NCI-H510A treated with DMSO at 0.1 percent for 48 hours (cell line): ENCODE measurements around the gene SHOC2.

Source experiments
- DNase-seq: peaks from one replicate; lab custom pipeline; 2025; lab: John Stamatoyannopoulos, UW

Gene SHOC2

GRCh38 chr10:110985497-110986275, 66.3 kb downstream of the SHOC2 start:
- no peak for DNase-seq

GRCh38 chr10:110989016-110989415, 69.6 kb downstream of the SHOC2 start:
- DNase-seq: no peak

- DNase-seq: no peak
Measured at GRCh38 chr10:110992006-110992800, 72.8 kb downstream of the SHOC2 start.

- no peak for DNase-seq
Measured at GRCh38 chr10:110993024-110993693, 73.8 kb downstream of the SHOC2 start.

GRCh38 chr10:110994406-110995086, 75.1 kb downstream of the SHOC2 start:
- DNase-seq: no peak

- no peak for DNase-seq
Measured at GRCh38 chr10:110995301-110995700, 75.9 kb downstream of the SHOC2 start.

GRCh38 chr10:110996256-110996655, 76.9 kb downstream of the SHOC2 start:
- DNase-seq: no peak

- no peak for DNase-seq
Measured at GRCh38 chr10:111004016-111004415, 84.6 kb downstream of the SHOC2 start.

GRCh38 chr10:111007486-111007885, 88.1 kb downstream of the SHOC2 start:
- no peak for DNase-seq

GRCh38 chr10:111015181-111015580, 95.8 kb downstream of the SHOC2 start:
- no peak for DNase-seq

- no peak for DNase-seq
Measured at GRCh38 chr10:111017098-111017497, 97.7 kb downstream of the SHOC2 start.

GRCh38 chr10:111018021-111018420, 98.6 kb downstream of the SHOC2 start:
- DNase-seq: no peak

- DNase-seq: no peak
Measured at GRCh38 chr10:111023060-111023459, 103.7 kb downstream of the SHOC2 start.

- no peak for DNase-seq
Measured at GRCh38 chr10:111030042-111030750, 110.8 kb downstream of the SHOC2 start.

GRCh38 chr10:111034598-111035310, 115.3 kb downstream of the SHOC2 start:
- DNase-seq: no peak

- DNase-seq: no peak
Measured at GRCh38 chr10:111035542-111035941, 116.1 kb downstream of the SHOC2 start.

GRCh38 chr10:111037858-111038257, 118.5 kb downstream of the SHOC2 start:
- DNase-seq: no peak

- no peak for DNase-seq
Measured at GRCh38 chr10:111039522-111039921, 120.1 kb downstream of the SHOC2 start.

- no peak for DNase-seq
Measured at GRCh38 chr10:111057006-111057405, 137.6 kb downstream of the SHOC2 start.
